ENCODE data around the gene ERBB3. TPM values are rescaled to one million over a fixed set of nuclear protein-coding genes. Genes with fewer than 3 reads are reported as not detected.

ERBB3 gene
- total RNA-seq, 1 donor from 2014 or later, result 3.8 TPM

- H3K36me3 ChIP-seq (ENCODE audit: insufficient read depth, low read length), result peaks cover 4% of the 10 kb centered on the region
- no peaks in the 10 kb centered on the region for H3K9me3 ChIP-seq (ENCODE audit: insufficient read depth, low read depth, low read length)
- no peaks in the 10 kb centered on the region for H3K79me2 ChIP-seq (ENCODE audit: insufficient read depth, low read length)
- Mint-ChIP-seq H3K36me3 (ENCODE audit: low read depth, unreplicated experiment) (peaks cover 19% of the 10 kb centered on the region), H3K4me1 (ENCODE audit: low read depth, unreplicated experiment) (no peaks in the 10 kb centered on the region), H3K4me3 (ENCODE audit: unreplicated experiment) (no peak overlapping the region), H3K27ac (ENCODE audit: unreplicated experiment) (no peak overlapping the region), H3K27me3 (ENCODE audit: low read depth, unreplicated experiment) (no peaks in the 10 kb centered on the region), H3K9me3 (ENCODE audit: unreplicated experiment) (no peaks in the 10 kb centered on the region)
- DNase-seq (ENCODE audit: low read depth) (no peak), FAIRE-seq (no peak)
- no peak overlapping the region for H3K27ac ChIP-seq (ENCODE audit: low read depth, low read length)
- no peak overlapping the region for H3K4me2 ChIP-seq (ENCODE audit: low read length)
- TF ChIP-seq CTCF (IDR thresholded peaks at IDR 0.05; ENCODE audit: insufficient read depth, low read depth, low read length) (no peak), EZH2 (IDR thresholded peaks at IDR 0.05; ENCODE audit: insufficient read depth, low read length) (no peak)
- H3K27me3 ChIP-seq (ENCODE audit: insufficient read depth, low read length), result no peaks in the 10 kb centered on the region
- no peaks in the 10 kb centered on the region for H4K20me1 ChIP-seq (ENCODE audit: insufficient read depth, low read length)
- H3K4me3 ChIP-seq (ENCODE audit: insufficient read depth, low read depth, low read length), result no peak overlapping the region
- no peak overlapping the region for H2AFZ ChIP-seq (ENCODE audit: low read depth, low read length)
- no peak overlapping the region for H3K9ac ChIP-seq (ENCODE audit: low read length)
- H3K4me1 ChIP-seq (ENCODE audit: insufficient read depth, low read length), result no peaks in the 10 kb centered on the region
These were observed 45.2 kb upstream of the ERBB3 start for GRCh38 chr12:56034586-56035332.

- Histone ChIP-seq H3K4me1 (ENCODE audit: insufficient read depth, low read length) (peaks cover 7% of the 10 kb centered on the region), H2AFZ (ENCODE audit: low read depth, low read length) (no peak overlapping the region), H3K9ac (ENCODE audit: low read length) (no peak overlapping the region), H3K36me3 (ENCODE audit: insufficient read depth, low read length) (peaks cover 4% of the 10 kb centered on the region), H3K4me2 (ENCODE audit: low read length) (no peak overlapping the region), H3K27me3 (ENCODE audit: insufficient read depth, low read length) (no peaks in the 10 kb centered on the region), H4K20me1 (ENCODE audit: insufficient read depth, low read length) (peaks cover 1% of the 10 kb centered on the region), H3K79me2 (ENCODE audit: insufficient read depth, low read length) (peaks cover 6% of the 10 kb centered on the region), H3K4me3 (ENCODE audit: insufficient read depth, low read depth, low read length) (no peak overlapping the region), H3K27ac (ENCODE audit: low read depth, low read length) (no peak overlapping the region), H3K9me3 (ENCODE audit: insufficient read depth, low read depth, low read length) (no peaks in the 10 kb centered on the region)
- peaks cover 2% of the 10 kb centered on the region for H3K4me1 Mint-ChIP-seq (ENCODE audit: low read depth, unreplicated experiment)
- no peak overlapping the region for H3K27ac Mint-ChIP-seq (ENCODE audit: unreplicated experiment)
- H3K36me3 Mint-ChIP-seq (ENCODE audit: low read depth, unreplicated experiment), result peaks cover 14% of the 10 kb centered on the region
- no peaks in the 10 kb centered on the region for H3K9me3 Mint-ChIP-seq (ENCODE audit: unreplicated experiment)
- no peak for TF ChIP-seq EZH2 (IDR thresholded peaks at IDR 0.05; ENCODE audit: insufficient read depth, low read length)
- no peak for TF ChIP-seq CTCF (IDR thresholded peaks at IDR 0.05; ENCODE audit: insufficient read depth, low read depth, low read length)
- DNase-seq (ENCODE audit: low read depth) (no peak), FAIRE-seq (no peak)
- no peaks in the 10 kb centered on the region for H3K27me3 Mint-ChIP-seq (ENCODE audit: low read depth, unreplicated experiment)
- no peak overlapping the region for H3K4me3 Mint-ChIP-seq (ENCODE audit: unreplicated experiment)
These were observed 42.8 kb upstream of the ERBB3 start for GRCh38 chr12:56037161-56037560.

- no peaks in the 10 kb centered on the region for H3K27me3 Mint-ChIP-seq (ENCODE audit: low read depth, unreplicated experiment)
- Histone ChIP-seq H3K9me3 (ENCODE audit: insufficient read depth, low read depth, low read length) (no peaks in the 10 kb centered on the region), H3K4me2 (ENCODE audit: low read length) (no peak overlapping the region), H3K9ac (ENCODE audit: low read length) (no peak overlapping the region), H3K4me1 (ENCODE audit: insufficient read depth, low read length) (peaks cover 11% of the 10 kb centered on the region), H3K36me3 (ENCODE audit: insufficient read depth, low read length) (peaks cover 7% of the 10 kb centered on the region), H3K27ac (ENCODE audit: low read depth, low read length) (no peak overlapping the region), H3K27me3 (ENCODE audit: insufficient read depth, low read length) (no peaks in the 10 kb centered on the region), H4K20me1 (ENCODE audit: insufficient read depth, low read length) (peaks cover 11% of the 10 kb centered on the region), H3K4me3 (ENCODE audit: insufficient read depth, low read depth, low read length) (no peak overlapping the region), H3K79me2 (ENCODE audit: insufficient read depth, low read length) (peaks cover 16% of the 10 kb centered on the region), H2AFZ (ENCODE audit: low read depth, low read length) (no peak overlapping the region)
- no peaks in the 10 kb centered on the region for H3K9me3 Mint-ChIP-seq (ENCODE audit: unreplicated experiment)
- H3K4me3 Mint-ChIP-seq (ENCODE audit: unreplicated experiment), result no peak overlapping the region
- peaks cover 6% of the 10 kb centered on the region for H3K36me3 Mint-ChIP-seq (ENCODE audit: low read depth, unreplicated experiment)
- no peak overlapping the region for H3K27ac Mint-ChIP-seq (ENCODE audit: unreplicated experiment)
- DNase-seq (ENCODE audit: low read depth) (no peak), FAIRE-seq (no peak)
- TF ChIP-seq CTCF (IDR thresholded peaks at IDR 0.05; ENCODE audit: insufficient read depth, low read depth, low read length), result no peak
- TF ChIP-seq EZH2 (IDR thresholded peaks at IDR 0.05; ENCODE audit: insufficient read depth, low read length), result no peak
- peaks cover 2% of the 10 kb centered on the region for H3K4me1 Mint-ChIP-seq (ENCODE audit: low read depth, unreplicated experiment)
These were observed 41.8 kb upstream of the ERBB3 start for GRCh38 chr12:56038022-56038655.
